ENCODE results near the gene HSPA9. TPM values are rescaled to one million over a fixed set of nuclear protein-coding genes. Genes with fewer than 3 reads are reported as not detected.

HSPA9 gene
- total RNA-seq, 4 donors from 2014 or later = 82.7 to 236 (median 175) TPM

DNA sequence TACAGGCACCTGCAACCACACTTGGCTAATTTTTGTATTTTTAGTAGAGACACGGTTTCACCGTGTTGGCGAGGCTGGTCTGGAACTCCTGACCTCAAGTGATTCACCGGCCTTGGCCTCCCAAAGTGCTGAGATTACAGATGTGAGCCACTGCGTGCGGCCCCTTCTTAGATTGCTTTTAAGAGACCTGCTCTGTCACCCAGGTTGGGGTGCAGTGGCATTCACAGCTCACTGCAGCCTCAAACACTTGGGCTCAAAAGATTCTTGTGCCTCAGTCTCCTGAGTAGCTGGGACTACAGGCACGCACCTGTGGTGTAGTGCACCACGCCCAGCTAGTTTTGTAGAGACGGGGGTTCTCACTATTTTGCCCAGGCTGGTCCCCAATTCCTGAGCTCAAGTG, 11.0 kb downstream of the HSPA9 start:
- no peak for DNase-seq
- Histone ChIP-seq H3K27ac (no peak overlapping the region), H3K36me3 (peaks cover 0 to 75% (median 40%) of the 10 kb centered on the region in 4 donors), H3K4me1 (peaks cover 0 to 13% (median 0%) of the 10 kb centered on the region in 4 donors), H3K4me3 (no peak overlapping the region), H3K27me3 (no peaks in the 10 kb centered on the region), H3K9me3 (no peaks in the 10 kb centered on the region)
- intact Hi-C loops (cut with DNase I; ENCODE audit: low total_unique reads) (no loop called here), in situ Hi-C loops (cut with MboI; ENCODE audit: low pct_ligation_motif_present in 1 of 4, low pct_unique_long_range_greater_than_20kb in 1 of 4, low sequenced_read_pairs in 3 of 4) (no loop called here)
- TF ChIP-seq POLR2AphosphoS5 (IDR thresholded peaks at IDR 0.05) (no peak), EP300 (IDR thresholded peaks at IDR 0.05; ENCODE audit: low read depth) (no peak), POLR2A (IDR thresholded peaks at IDR 0.05) (no peak)
- TF ChIP-seq, protein P1, sequence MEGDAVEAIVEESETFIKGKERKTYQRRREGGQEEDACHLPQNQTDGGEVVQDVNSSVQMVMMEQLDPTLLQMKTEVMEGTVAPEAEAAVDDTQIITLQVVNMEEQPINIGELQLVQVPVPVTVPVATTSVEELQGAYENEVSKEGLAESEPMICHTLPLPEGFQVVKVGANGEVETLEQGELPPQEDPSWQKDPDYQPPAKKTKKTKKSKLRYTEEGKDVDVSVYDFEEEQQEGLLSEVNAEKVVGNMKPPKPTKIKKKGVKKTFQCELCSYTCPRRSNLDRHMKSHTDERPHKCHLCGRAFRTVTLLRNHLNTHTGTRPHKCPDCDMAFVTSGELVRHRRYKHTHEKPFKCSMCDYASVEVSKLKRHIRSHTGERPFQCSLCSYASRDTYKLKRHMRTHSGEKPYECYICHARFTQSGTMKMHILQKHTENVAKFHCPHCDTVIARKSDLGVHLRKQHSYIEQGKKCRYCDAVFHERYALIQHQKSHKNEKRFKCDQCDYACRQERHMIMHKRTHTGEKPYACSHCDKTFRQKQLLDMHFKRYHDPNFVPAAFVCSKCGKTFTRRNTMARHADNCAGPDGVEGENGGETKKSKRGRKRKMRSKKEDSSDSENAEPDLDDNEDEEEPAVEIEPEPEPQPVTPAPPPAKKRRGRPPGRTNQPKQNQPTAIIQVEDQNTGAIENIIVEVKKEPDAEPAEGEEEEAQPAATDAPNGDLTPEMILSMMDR (IDR thresholded peaks at IDR 0.05) = no peak
- WGBS, 2 donors (ENCODE audit: low coverage in 1 of 2) = 80% methylated on average over 9 of the region's 9 CpGs; no CpG with 5 or more reads in 1 of the 2 donors

DNA sequence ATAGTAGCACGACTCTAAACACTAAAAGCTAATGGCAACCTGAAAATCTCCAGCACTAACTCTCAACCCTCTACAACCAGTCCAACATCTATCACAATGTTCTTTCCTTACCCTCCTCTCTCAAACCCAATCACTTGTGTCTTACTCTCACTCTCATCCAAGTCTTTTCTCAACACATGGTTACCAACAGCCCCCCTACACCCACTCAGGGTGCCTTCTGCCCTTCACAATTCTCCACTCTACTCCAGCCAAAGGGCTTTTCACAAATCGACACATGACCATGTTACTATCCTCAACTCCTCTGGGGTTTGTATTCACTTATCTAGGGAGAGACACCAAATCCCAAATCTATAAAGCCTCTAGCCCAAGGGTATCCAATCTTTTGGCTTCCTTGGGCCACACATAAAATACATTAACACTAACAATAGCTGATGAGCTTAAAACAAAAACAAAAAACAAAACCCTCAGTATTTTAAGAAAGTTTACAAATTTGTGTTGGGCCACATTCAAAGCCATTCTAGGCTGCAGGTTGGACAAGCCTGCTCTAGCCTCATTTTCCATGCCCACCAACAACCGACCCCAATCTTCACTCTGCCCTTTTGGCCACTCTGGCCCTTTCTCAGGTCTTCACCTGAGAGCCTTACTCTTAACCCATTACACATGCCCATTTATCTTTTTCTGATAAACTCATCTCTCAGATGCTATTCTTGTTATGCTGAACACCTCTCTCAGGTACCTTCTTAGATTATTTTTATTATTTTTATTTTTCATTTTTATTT, 11.7 kb downstream of the HSPA9 start:
- Histone ChIP-seq H3K27me3 (no peaks in the 10 kb centered on the region), H3K27ac (no peak overlapping the region), H3K4me1 (peaks cover 0 to 8% (median 0%) of the 10 kb centered on the region in 4 donors), H3K9me3 (no peaks in the 10 kb centered on the region), H3K4me3 (no peak overlapping the region), H3K36me3 (peaks cover 0 to 75% (median 40%) of the 10 kb centered on the region in 4 donors)
- WGBS, 2 donors (ENCODE audit: low coverage in 1 of 2) = 64 to 85% methylated on average over 2 to 3 of the region's 3 CpGs
- TF ChIP-seq POLR2AphosphoS5 (IDR thresholded peaks at IDR 0.05) (no peak), EP300 (IDR thresholded peaks at IDR 0.05; ENCODE audit: low read depth) (no peak), POLR2A (IDR thresholded peaks at IDR 0.05) (no peak)
- TF ChIP-seq, protein P1 (IDR thresholded peaks at IDR 0.05) = no peak
- in situ Hi-C loops (cut with MboI; ENCODE audit: low pct_ligation_motif_present in 1 of 4, low pct_unique_long_range_greater_than_20kb in 1 of 4, low sequenced_read_pairs in 3 of 4) (no loop called here), intact Hi-C loops (cut with DNase I; ENCODE audit: low total_unique reads) (no loop called here)
- DNase-seq = no peak

DNA sequence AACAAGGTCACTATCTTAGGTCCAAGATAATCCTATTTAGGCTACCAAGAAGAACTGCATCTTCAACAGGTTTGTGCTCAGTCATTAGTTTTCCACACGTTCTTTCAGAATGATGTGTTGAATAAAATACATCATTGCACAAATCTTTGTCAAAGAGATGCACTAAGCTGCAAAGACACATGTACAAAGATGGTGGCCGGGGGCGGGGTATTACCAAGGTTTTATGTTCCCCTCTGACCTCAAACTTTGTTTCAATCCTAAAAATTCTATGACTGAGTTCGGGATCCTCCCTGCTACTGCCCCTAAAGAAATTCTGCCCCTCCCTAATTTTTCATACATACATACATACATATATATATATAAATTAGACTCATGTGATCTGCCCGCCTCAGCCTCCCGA, 14.2 kb downstream of the HSPA9 start:
- H3K36me3 ChIP-seq = peaks cover 0 to 75% (median 41%) of the 10 kb centered on the region in 4 donors
- in situ Hi-C loops (cut with MboI; ENCODE audit: low pct_ligation_motif_present in 1 of 4, low pct_unique_long_range_greater_than_20kb in 1 of 4, low sequenced_read_pairs in 3 of 4) = no loop called here
- WGBS, 2 donors (ENCODE audit: low coverage in 1 of 2) = 91 to 96% methylated on average over 6 of the region's 6 CpGs

DNA sequence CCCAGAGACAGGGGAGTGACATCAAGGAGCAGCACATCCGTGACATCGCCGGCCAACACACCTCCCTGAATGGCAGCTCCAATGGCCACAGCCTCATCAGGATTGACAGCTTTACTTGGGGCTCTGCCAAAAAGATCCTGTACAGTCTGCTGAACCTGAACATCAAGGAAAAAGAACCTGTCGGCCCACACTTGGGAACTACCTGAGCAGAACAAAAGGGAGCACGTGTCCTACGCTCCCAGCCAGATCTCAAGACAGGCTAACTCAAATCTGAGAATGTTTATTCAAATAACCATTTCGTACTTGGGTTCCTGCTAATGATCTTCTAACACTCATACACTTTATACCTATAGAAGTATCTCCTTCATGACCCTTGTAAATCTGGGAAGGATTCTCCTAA, 15.3 kb downstream of the HSPA9 start:
- Histone ChIP-seq H3K4me3 (no peak overlapping the region), H3K36me3 (peaks cover 0 to 74% (median 42%) of the 10 kb centered on the region in 4 donors), H3K9me3 (no peaks in the 10 kb centered on the region), H3K27me3 (no peaks in the 10 kb centered on the region), H3K27ac (no peak overlapping the region), H3K4me1 (peaks cover 0 to 8% (median 0%) of the 10 kb centered on the region in 4 donors)
- 88 to 100% methylated on average over 2 to 7 of the region's 7 CpGs for WGBS, 2 donors (ENCODE audit: low coverage in 1 of 2)
- no peak for DNase-seq
- in situ Hi-C loops (cut with MboI; ENCODE audit: low pct_ligation_motif_present in 1 of 4, low pct_unique_long_range_greater_than_20kb in 1 of 4, low sequenced_read_pairs in 3 of 4) = no loop called here
- TF ChIP-seq, protein P1 (IDR thresholded peaks at IDR 0.05) = no peak
- no peak for TF ChIP-seq POLR2AphosphoS5 (IDR thresholded peaks at IDR 0.05)
- no peak for TF ChIP-seq EP300 (IDR thresholded peaks at IDR 0.05; ENCODE audit: low read depth)
- no peak for TF ChIP-seq POLR2A (IDR thresholded peaks at IDR 0.05)
- intact Hi-C loops (cut with DNase I; ENCODE audit: low total_unique reads) = no loop called here

More for the DNA sequence above, 14.2 kb downstream of the HSPA9 start:
- no peak overlapping the region for H3K4me3 ChIP-seq
- no peak for DNase-seq
- H3K27me3 ChIP-seq = no peaks in the 10 kb centered on the region
- TF ChIP-seq, protein P1 (IDR thresholded peaks at IDR 0.05) = no peak
- no peak for TF ChIP-seq EP300 (IDR thresholded peaks at IDR 0.05; ENCODE audit: low read depth)
- no peak for TF ChIP-seq POLR2AphosphoS5 (IDR thresholded peaks at IDR 0.05)
- TF ChIP-seq POLR2A (IDR thresholded peaks at IDR 0.05) = no peak
- H3K4me1 ChIP-seq = peaks cover 0 to 8% (median 0%) of the 10 kb centered on the region in 4 donors
- intact Hi-C loops (cut with DNase I; ENCODE audit: low total_unique reads) = no loop called here
- no peaks in the 10 kb centered on the region for H3K9me3 ChIP-seq
- no peak overlapping the region for H3K27ac ChIP-seq

All from transverse colon (tissue), 4 donors.